ENCODE results near the gene UVSSA.

GRCh38 chr4:1321946-1322650, 24.9 kb upstream of the UVSSA start:
- TF ChIP-seq POLR2A (IDR thresholded peaks at IDR 0.05) (no peak), CTCF (IDR thresholded peaks at IDR 0.05) (no peak)

Data from body of pancreas (tissue), 4 donors.